ENCODE results near the gene EZH2. TPM values are rescaled to one million over a fixed set of nuclear protein-coding genes. Genes with fewer than 3 reads are reported as not detected.

EZH2 gene
- polyA plus RNA-seq, 2 of the 4 experiments (the other 2 are of a cell fraction): 36.6 to 45.7 TPM

DNA sequence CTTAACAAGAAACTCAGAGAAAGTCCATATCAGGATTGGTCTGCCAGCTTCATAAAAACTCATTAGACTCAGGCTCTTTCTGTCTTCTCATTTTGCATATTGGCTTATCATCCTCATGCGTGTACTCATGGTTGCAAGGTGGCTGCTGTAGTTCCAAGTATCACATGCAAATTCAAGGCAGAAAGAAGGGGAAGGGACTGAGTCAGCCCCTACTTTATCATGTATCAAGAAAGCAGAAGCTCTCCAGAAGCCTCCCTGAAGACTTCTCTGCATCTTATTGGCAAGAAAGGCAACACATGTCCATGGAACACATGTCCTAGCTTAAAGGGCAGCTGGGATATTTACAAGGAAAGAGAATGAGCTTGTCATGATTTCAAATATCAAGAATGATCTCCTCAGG, 19.4 kb upstream of the EZH2 start:
- Histone ChIP-seq H3K4me2 (no peak overlapping the region), H3K4me1 (no peaks in the 10 kb centered on the region), H3K9me3 (no peaks in the 10 kb centered on the region), H3K4me3 (no peak overlapping the region), H3K27ac (no peak overlapping the region)
- DNase-seq (ENCODE audit: low read depth in 1 of 2, low spot score in 1 of 2) (no peak), FAIRE-seq (no peak), ATAC-seq (no peak)
- WGBS (ENCODE audit: missing lambda C conversion rate): 97% methylated on average over 1 of the region's 1 CpG
- TF ChIP-seq PHF8 (IDR thresholded peaks at IDR 0.05; ENCODE audit: borderline replicate concordance, low read depth) (no peak), CHD4 (IDR thresholded peaks at IDR 0.05; ENCODE audit: borderline replicate concordance) (no peak), RCOR1 (IDR thresholded peaks at IDR 0.05; ENCODE audit: low read depth, low read length) (no peak), MAZ (IDR thresholded peaks at IDR 0.05; ENCODE audit: borderline replicate concordance, low read depth, low read length) (no peak), EP300 (IDR thresholded peaks at IDR 0.05) (no peak), ZC3H11A (IDR thresholded peaks at IDR 0.05) (no peak), SMC3 (IDR thresholded peaks at IDR 0.05) (no peak)
- TF ChIP-seq, protein P1, sequence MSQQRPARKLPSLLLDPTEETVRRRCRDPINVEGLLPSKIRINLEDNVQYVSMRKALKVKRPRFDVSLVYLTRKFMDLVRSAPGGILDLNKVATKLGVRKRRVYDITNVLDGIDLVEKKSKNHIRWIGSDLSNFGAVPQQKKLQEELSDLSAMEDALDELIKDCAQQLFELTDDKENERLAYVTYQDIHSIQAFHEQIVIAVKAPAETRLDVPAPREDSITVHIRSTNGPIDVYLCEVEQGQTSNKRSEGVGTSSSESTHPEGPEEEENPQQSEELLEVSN (IDR thresholded peaks at IDR 0.05; ENCODE audit: borderline replicate concordance, low read depth): no peak
- ChIA-PET POLR2A (no interaction called here), CTCF (interaction anchor here (0.9 to 2.3 kb wide), 3 partner anchors 11 to 47 kb away, joined by 3 to 7 read pairs (median 4); no protein-coding TSS in a partner anchor)

DNA sequence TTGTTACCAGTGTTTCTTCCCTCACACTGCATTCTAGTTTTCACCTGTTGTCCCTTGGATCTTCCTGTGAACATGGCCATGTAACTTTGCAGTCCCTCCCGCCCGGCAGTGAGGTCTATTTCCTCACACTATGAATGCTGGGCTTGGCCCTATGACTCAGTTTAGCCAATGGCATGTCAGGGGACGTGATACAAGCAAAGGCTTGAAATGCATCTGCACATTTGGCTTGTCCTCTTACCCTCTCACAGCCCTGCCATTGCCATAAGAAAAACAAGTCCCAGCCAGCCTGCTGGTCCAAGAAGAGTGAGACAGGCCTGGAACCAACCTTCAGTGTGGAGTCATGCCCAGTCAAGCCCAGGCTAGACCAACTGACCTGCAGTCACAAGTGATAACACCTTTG, 17.1 kb upstream of the EZH2 start:
- H3K4me3 ChIP-seq: no peak overlapping the region
- H3K4me2 ChIP-seq: no peak overlapping the region
- DNase-seq (ENCODE audit: low read depth in 1 of 2, low spot score in 1 of 2) (no peak), FAIRE-seq (no peak), ATAC-seq (no peak)
- H3K27ac ChIP-seq: no peak overlapping the region
- 85% methylated on average over 3 of the region's 3 CpGs for WGBS (ENCODE audit: missing lambda C conversion rate)
- H3K4me1 ChIP-seq: no peaks in the 10 kb centered on the region
- H3K9me3 ChIP-seq: no peaks in the 10 kb centered on the region
- CTCF ChIA-PET: interaction anchor here (0.7 kb wide), 1 partner anchor 15 kb away, joined by 5 read pairs; no protein-coding TSS in a partner anchor
- POLR2A ChIA-PET: no interaction called here
- no peak for TF ChIP-seq ZFP36 (IDR thresholded peaks at IDR 0.05; ENCODE audit: borderline replicate concordance, partially characterized antibody)
- no peak for TF ChIP-seq POLR2A (IDR thresholded peaks at IDR 0.05; ENCODE audit: low read length)
- TF ChIP-seq, protein P2, sequence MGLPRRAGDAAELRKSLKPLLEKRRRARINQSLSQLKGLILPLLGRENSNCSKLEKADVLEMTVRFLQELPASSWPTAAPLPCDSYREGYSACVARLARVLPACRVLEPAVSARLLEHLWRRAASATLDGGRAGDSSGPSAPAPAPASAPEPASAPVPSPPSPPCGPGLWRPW (IDR thresholded peaks at IDR 0.05): no peak
- TF ChIP-seq, protein P3, sequence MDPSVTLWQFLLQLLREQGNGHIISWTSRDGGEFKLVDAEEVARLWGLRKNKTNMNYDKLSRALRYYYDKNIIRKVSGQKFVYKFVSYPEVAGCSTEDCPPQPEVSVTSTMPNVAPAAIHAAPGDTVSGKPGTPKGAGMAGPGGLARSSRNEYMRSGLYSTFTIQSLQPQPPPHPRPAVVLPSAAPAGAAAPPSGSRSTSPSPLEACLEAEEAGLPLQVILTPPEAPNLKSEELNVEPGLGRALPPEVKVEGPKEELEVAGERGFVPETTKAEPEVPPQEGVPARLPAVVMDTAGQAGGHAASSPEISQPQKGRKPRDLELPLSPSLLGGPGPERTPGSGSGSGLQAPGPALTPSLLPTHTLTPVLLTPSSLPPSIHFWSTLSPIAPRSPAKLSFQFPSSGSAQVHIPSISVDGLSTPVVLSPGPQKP (IDR thresholded peaks at IDR 0.05; ENCODE audit: low read depth, low read length): no peak
- TF ChIP-seq NPAS2 (CRISPR knock-in tag; IDR thresholded peaks at IDR 0.05; ENCODE audit: borderline replicate concordance): no peak
- TF ChIP-seq RFX5 (IDR thresholded peaks at IDR 0.05): no peak
- TF ChIP-seq MAFK (IDR thresholded peaks at IDR 0.05; ENCODE audit: partially characterized antibody): no peak
- TF ChIP-seq, protein P4, sequence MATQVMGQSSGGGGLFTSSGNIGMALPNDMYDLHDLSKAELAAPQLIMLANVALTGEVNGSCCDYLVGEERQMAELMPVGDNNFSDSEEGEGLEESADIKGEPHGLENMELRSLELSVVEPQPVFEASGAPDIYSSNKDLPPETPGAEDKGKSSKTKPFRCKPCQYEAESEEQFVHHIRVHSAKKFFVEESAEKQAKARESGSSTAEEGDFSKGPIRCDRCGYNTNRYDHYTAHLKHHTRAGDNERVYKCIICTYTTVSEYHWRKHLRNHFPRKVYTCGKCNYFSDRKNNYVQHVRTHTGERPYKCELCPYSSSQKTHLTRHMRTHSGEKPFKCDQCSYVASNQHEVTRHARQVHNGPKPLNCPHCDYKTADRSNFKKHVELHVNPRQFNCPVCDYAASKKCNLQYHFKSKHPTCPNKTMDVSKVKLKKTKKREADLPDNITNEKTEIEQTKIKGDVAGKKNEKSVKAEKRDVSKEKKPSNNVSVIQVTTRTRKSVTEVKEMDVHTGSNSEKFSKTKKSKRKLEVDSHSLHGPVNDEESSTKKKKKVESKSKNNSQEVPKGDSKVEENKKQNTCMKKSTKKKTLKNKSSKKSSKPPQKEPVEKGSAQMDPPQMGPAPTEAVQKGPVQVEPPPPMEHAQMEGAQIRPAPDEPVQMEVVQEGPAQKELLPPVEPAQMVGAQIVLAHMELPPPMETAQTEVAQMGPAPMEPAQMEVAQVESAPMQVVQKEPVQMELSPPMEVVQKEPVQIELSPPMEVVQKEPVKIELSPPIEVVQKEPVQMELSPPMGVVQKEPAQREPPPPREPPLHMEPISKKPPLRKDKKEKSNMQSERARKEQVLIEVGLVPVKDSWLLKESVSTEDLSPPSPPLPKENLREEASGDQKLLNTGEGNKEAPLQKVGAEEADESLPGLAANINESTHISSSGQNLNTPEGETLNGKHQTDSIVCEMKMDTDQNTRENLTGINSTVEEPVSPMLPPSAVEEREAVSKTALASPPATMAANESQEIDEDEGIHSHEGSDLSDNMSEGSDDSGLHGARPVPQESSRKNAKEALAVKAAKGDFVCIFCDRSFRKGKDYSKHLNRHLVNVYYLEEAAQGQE (IDR thresholded peaks at IDR 0.05): no peak
- TF ChIP-seq SMC3 (IDR thresholded peaks at IDR 0.05): no peak
- TF ChIP-seq KDM5A (IDR thresholded peaks at IDR 0.05): no peak
- no peak for TF ChIP-seq ZNF302 (CRISPR knock-in tag; IDR thresholded peaks at IDR 0.05)
- TF ChIP-seq FOXS1 (CRISPR knock-in tag; IDR thresholded peaks at IDR 0.05): no peak
- no peak for TF ChIP-seq TP53 (CRISPR knock-in tag; IDR thresholded peaks at IDR 0.05)
- no peak for TF ChIP-seq HDAC2 (IDR thresholded peaks at IDR 0.05)
- no peak for TF ChIP-seq HEYL (CRISPR knock-in tag; IDR thresholded peaks at IDR 0.05)
- no peak for TF ChIP-seq KDM1A (IDR thresholded peaks at IDR 0.05; ENCODE audit: low read depth)
- TF ChIP-seq HOXB5 (CRISPR knock-in tag; IDR thresholded peaks at IDR 0.05): no peak
- no peak for TF ChIP-seq JUNB (IDR thresholded peaks at IDR 0.05)
- no peak for TF ChIP-seq CBX8 (IDR thresholded peaks at IDR 0.05)
